ENCODE data around the gene PSMB3. TPM values are rescaled to one million over a fixed set of nuclear protein-coding genes. Genes with fewer than 3 reads are reported as not detected.
A peak's percentile ranks its signal among the peaks of the same experiment; 100 is the strongest.

Gene PSMB3
- polyA plus RNA-seq, 1 of the 3 experiments (the other 2 are of a cell fraction): 533 TPM

DNA sequence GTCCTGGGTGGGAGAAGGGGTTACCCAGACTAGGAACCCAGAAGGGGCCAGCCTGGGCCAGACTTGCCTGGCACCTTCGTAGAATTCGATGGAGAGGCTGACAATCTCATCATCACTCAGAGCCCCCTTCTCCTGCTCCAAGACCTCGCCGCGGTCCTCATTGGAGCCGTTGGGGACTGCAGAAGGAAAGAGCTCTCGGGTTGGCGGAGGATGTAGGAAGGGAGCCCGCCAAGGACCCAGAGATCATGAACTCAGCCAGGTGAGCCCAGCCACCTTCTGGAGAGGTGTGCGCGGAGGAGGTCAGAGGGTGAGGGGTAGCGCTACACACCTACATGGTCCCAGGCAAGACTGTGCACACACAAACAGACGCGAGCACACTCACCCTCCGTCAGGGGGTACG is 13.9 kb upstream of the PSMB3 start:
- Histone ChIP-seq H3K4me2 (no peak overlapping the region), H2AFZ (ENCODE audit: low read depth) (no peak overlapping the region), H3K27me3 (ENCODE audit: insufficient read depth) (no peaks in the 10 kb centered on the region), H4K20me1 (ENCODE audit: insufficient read depth) (peaks cover 65% of the 10 kb centered on the region), H3K9ac (no peak overlapping the region), H3K79me2 (ENCODE audit: insufficient read depth) (peaks cover 53% of the 10 kb centered on the region), H3K36me3 (replicated peaks in 1 of 2; ENCODE audit: control insufficient read depth in 1 of 2, insufficient read depth in 2 of 2, low read length in 1 of 2) (peaks cover 9 to 42% of the 10 kb centered on the region in 2 experiments), H3F3A (replicated peaks; ENCODE audit: insufficient read depth) (peaks cover 27% of the 10 kb centered on the region), H3K9me3 (no peaks in the 10 kb centered on the region), H3K27ac (ENCODE audit: low read depth in 2 of 2, low read length in 1 of 2) (no peak overlapping the region; a peak in 1 of 4 replicates), H3K4me3 (ENCODE audit: low read depth in 2 of 2, low read length in 1 of 2) (no peak overlapping the region), H3K9me2 (no peaks in the 10 kb centered on the region), H3K4me1 (ENCODE audit: control insufficient read depth in 1 of 2, insufficient read depth in 2 of 2, low read depth in 1 of 2, low read length in 1 of 2) (peaks cover 8 to 60% of the 10 kb centered on the region in 2 experiments; a peak in 2 of 4 replicates)
- WGBS (ENCODE audit: low lambda C conversion rate): over 99% methylated on average over 15 of the region's 16 CpGs
- TF ChIP-seq RAD21 (IDR thresholded peaks at IDR 0.05; ENCODE audit: low read length) (no peak), RCOR1 (IDR thresholded peaks at IDR 0.05; ENCODE audit: low read length) (no peak), TEAD4 (IDR thresholded peaks at IDR 0.05; ENCODE audit: borderline replicate concordance, insufficient read depth) (no peak), NFIC (IDR thresholded peaks at IDR 0.05; ENCODE audit: borderline replicate concordance) (no peak), YY1 (IDR thresholded peaks at IDR 0.05; ENCODE audit: low read depth) (no peak)
- TF ChIP-seq, protein P1, sequence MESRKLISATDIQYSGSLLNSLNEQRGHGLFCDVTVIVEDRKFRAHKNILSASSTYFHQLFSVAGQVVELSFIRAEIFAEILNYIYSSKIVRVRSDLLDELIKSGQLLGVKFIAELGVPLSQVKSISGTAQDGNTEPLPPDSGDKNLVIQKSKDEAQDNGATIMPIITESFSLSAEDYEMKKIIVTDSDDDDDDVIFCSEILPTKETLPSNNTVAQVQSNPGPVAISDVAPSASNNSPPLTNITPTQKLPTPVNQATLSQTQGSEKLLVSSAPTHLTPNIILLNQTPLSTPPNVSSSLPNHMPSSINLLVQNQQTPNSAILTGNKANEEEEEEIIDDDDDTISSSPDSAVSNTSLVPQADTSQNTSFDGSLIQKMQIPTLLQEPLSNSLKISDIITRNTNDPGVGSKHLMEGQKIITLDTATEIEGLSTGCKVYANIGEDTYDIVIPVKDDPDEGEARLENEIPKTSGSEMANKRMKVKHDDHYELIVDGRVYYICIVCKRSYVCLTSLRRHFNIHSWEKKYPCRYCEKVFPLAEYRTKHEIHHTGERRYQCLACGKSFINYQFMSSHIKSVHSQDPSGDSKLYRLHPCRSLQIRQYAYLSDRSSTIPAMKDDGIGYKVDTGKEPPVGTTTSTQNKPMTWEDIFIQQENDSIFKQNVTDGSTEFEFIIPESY (IDR thresholded peaks at IDR 0.05; ENCODE audit: borderline replicate concordance, low read depth): no peak
- ChIA-PET POLR2A (no interaction called here), CTCF (interaction anchor here (1.7 to 2.0 kb wide), 2 partner anchors 10 to 132 kb away, joined by 4 to 6 read pairs; no protein-coding TSS in a partner anchor)
- no peak for DNase-seq

GRCh38 chr17:38739305-38739704 is 13.2 kb upstream of the PSMB3 start:
- Histone ChIP-seq H3K27ac (ENCODE audit: low read depth in 2 of 2, low read length in 1 of 2) (peak overlapping the region in 1 of 2 experiments; percentile 11; a peak in 1 of 4 replicates), H3K9ac (no peak overlapping the region), H4K20me1 (ENCODE audit: insufficient read depth) (peaks cover 65% of the 10 kb centered on the region), H2AFZ (ENCODE audit: low read depth) (no peak overlapping the region), H3K36me3 (replicated peaks in 1 of 2; ENCODE audit: control insufficient read depth in 1 of 2, insufficient read depth in 2 of 2, low read length in 1 of 2) (peaks cover 9 to 36% of the 10 kb centered on the region in 2 experiments), H3K4me3 (ENCODE audit: low read depth in 2 of 2, low read length in 1 of 2) (no peak overlapping the region), H3K4me1 (ENCODE audit: control insufficient read depth in 1 of 2, insufficient read depth in 2 of 2, low read depth in 1 of 2, low read length in 1 of 2) (peaks cover 8 to 61% of the 10 kb centered on the region in 2 experiments; a peak in 2 of 4 replicates), H3K9me3 (no peaks in the 10 kb centered on the region), H3F3A (replicated peaks; ENCODE audit: insufficient read depth) (peaks cover 29% of the 10 kb centered on the region), H3K4me2 (no peak overlapping the region), H3K27me3 (ENCODE audit: insufficient read depth) (no peaks in the 10 kb centered on the region), H3K9me2 (no peaks in the 10 kb centered on the region), H3K79me2 (ENCODE audit: insufficient read depth) (peaks cover 59% of the 10 kb centered on the region)
- ChIA-PET CTCF (interaction anchor here (1.4 to 1.7 kb wide), 2 partner anchors 63 to 133 kb away, joined by 4 to 5 read pairs; no protein-coding TSS in a partner anchor), POLR2A (no interaction called here)
- WGBS (ENCODE audit: low lambda C conversion rate): 89% methylated on average over 5 of the region's 14 CpGs
- TF ChIP-seq RXRA (IDR thresholded peaks at IDR 0.05; ENCODE audit: borderline replicate concordance, low read depth) (no peak), YY1 (IDR thresholded peaks at IDR 0.05; ENCODE audit: low read depth) (no peak), TEAD4 (IDR thresholded peaks at IDR 0.05; ENCODE audit: borderline replicate concordance, insufficient read depth) (no peak), PBX3 (IDR thresholded peaks at IDR 0.05) (no peak), CHD2 (IDR thresholded peaks at IDR 0.05; ENCODE audit: low read length, partially characterized antibody) (no peak), MAX (IDR thresholded peaks at IDR 0.05; ENCODE audit: low read depth) (no peak), EZH2phosphoT487 (IDR thresholded peaks at IDR 0.05; ENCODE audit: borderline replicate concordance, low read depth) (no peak), TAF1 (IDR thresholded peaks at IDR 0.05; ENCODE audit: borderline replicate concordance, low read depth, low read length) (no peak), FOXM1 (IDR thresholded peaks at IDR 0.05; ENCODE audit: low read depth) (no peak), MEF2A (IDR thresholded peaks at IDR 0.05; ENCODE audit: borderline replicate concordance, low read depth) (no peak), GATA2 (CRISPR knock-in tag; IDR thresholded peaks at IDR 0.05) (no peak), IRF3 (IDR thresholded peaks at IDR 0.05; ENCODE audit: low read depth, low read length) (no peak)
- TF ChIP-seq, protein P2, sequence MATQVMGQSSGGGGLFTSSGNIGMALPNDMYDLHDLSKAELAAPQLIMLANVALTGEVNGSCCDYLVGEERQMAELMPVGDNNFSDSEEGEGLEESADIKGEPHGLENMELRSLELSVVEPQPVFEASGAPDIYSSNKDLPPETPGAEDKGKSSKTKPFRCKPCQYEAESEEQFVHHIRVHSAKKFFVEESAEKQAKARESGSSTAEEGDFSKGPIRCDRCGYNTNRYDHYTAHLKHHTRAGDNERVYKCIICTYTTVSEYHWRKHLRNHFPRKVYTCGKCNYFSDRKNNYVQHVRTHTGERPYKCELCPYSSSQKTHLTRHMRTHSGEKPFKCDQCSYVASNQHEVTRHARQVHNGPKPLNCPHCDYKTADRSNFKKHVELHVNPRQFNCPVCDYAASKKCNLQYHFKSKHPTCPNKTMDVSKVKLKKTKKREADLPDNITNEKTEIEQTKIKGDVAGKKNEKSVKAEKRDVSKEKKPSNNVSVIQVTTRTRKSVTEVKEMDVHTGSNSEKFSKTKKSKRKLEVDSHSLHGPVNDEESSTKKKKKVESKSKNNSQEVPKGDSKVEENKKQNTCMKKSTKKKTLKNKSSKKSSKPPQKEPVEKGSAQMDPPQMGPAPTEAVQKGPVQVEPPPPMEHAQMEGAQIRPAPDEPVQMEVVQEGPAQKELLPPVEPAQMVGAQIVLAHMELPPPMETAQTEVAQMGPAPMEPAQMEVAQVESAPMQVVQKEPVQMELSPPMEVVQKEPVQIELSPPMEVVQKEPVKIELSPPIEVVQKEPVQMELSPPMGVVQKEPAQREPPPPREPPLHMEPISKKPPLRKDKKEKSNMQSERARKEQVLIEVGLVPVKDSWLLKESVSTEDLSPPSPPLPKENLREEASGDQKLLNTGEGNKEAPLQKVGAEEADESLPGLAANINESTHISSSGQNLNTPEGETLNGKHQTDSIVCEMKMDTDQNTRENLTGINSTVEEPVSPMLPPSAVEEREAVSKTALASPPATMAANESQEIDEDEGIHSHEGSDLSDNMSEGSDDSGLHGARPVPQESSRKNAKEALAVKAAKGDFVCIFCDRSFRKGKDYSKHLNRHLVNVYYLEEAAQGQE (IDR thresholded peaks at IDR 0.05; ENCODE audit: low read depth, low read length): no peak
- no peak for DNase-seq

Data from SK-N-SH (cell line).